OCI-LY7 (cell line): Measurements from ENCODE around the gene TMEM185B. TPM values are rescaled to one million over a fixed set of nuclear protein-coding genes. Genes with fewer than 3 reads are reported as not detected.

Experiments
- BruUV-seq: library from RNA; stranded (reverse); fragments of 400-500 nt; replicated peaks from 2 replicates; lab custom pipeline; 2021; lab: Mats Ljungman, UMichigan
- CTCF ChIA-PET: fragments of 300-600 bp; sonication (Branson Sonifier 250); formaldehyde crosslinking; loops from one replicate; lab custom pipeline; 2022; ENCODE audit warnings: antibody characterized with exemption; ENCODE audit not compliant: unreplicated experiment; lab: Charles Lee
- POLR2A ChIA-PET: fragments of 300-600 bp; sonication (Branson Sonifier 250); formaldehyde crosslinking; loops from one replicate; lab custom pipeline; 2022; ENCODE audit warnings: antibody characterized with exemption; lab: Charles Lee
- DNase-seq: peaks from one replicate; pipeline ENCODE4 v3.0.0-alpha.2; 2015; ENCODE audit warnings: low spot score
- H2AFZ ChIP-seq: fragments of 200-600 bp; sonication (generic), shearing (Covaris generic); 2 replicates; pipeline ENCODE4 v1.6.1; 2014; ENCODE audit warnings: mild to moderate bottlenecking, antibody characterized with exemption, low read length, moderate library complexity
- H3K27ac ChIP-seq: fragments of 200-600 bp; sonication (generic); 2 replicates; pipeline ENCODE4 v1.5.1; 2014; ENCODE audit warnings: mixed run types, low read depth, mild to moderate bottlenecking, moderate library complexity, low read length, inconsistent platforms; ENCODE audit not compliant: poor library complexity, severe bottlenecking
- H3K36me3 ChIP-seq: fragments of 200-600 bp; sonication (generic); 2 replicates; pipeline ENCODE4 v1.6.1; 2014; ENCODE audit warnings: mild to moderate bottlenecking, antibody characterized with exemption, low read length, moderate library complexity, mixed read lengths; ENCODE audit not compliant: insufficient read depth
- H3K4me1 ChIP-seq: fragments of 200-600 bp; sonication (generic); 2 replicates; pipeline ENCODE4 v1.5.1; 2014; ENCODE audit warnings: mild to moderate bottlenecking, low read length; ENCODE audit not compliant: insufficient read depth, poor library complexity, severe bottlenecking
- H3K4me2 ChIP-seq: fragments of 200-600 bp; sonication (generic); 2 replicates; pipeline ENCODE4 v1.6.1; 2014; ENCODE audit warnings: mild to moderate bottlenecking, low read length
- H3K4me3 ChIP-seq: fragments of 200-600 bp; sonication (generic); 2 replicates; pipeline ENCODE4 v1.5.1; 2014; ENCODE audit warnings: mild to moderate bottlenecking, low read depth, low read length; ENCODE audit not compliant: poor library complexity, severe bottlenecking
- H3K79me2 ChIP-seq: fragments of 200-600 bp; sonication (generic); 2 replicates; pipeline ENCODE4 v1.6.1; 2016; ENCODE audit warnings: low read depth, mild to moderate bottlenecking, low read length, moderate library complexity, mixed read lengths; ENCODE audit not compliant: insufficient read depth
- H3K9me2 ChIP-seq: fragments of 200-600 bp; sonication (generic); 2 replicates; pipeline ENCODE4 v1.6.1; 2016; ENCODE audit warnings: mild to moderate bottlenecking, low read length, mixed read lengths; ENCODE audit not compliant: insufficient read depth
- H3K9me3 ChIP-seq: fragments of 200-600 bp; sonication (generic); 2 replicates; pipeline ENCODE4 v1.6.1; 2014; ENCODE audit warnings: mild to moderate bottlenecking, mixed run types, low read length, mixed read lengths
- H4K20me1 ChIP-seq: fragments of 200-600 bp; sonication (generic); 2 replicates; pipeline ENCODE4 v1.6.1; 2014; ENCODE audit warnings: mild to moderate bottlenecking, antibody characterized with exemption, low read length, moderate library complexity, mixed read lengths; ENCODE audit not compliant: insufficient read depth
- CTCF ChIP-seq: fragments of 200-600 bp; sonication (generic); conservative IDR thresholded peaks from 2 replicates; pipeline ENCODE4 v1.5.1; 2014; ENCODE audit warnings: mild to moderate bottlenecking, antibody characterized with exemption, low read length, moderate library complexity, mixed read lengths
- EZH2phosphoT487 ChIP-seq: fragments of 200-600 bp; sonication (generic); IDR thresholded peaks from 2 replicates; pipeline ENCODE4 v1.6.1; 2018; ENCODE audit warnings: low read depth, borderline replicate concordance, mild to moderate bottlenecking, mixed run types, antibody characterized with exemption, low read length, moderate library complexity, mixed read lengths
- intact Hi-C: fragments of 100-400 bp; cut with micrococcal nuclease; formaldehyde crosslinking; loops from one replicate; pipeline ENCODE4 v1.10.0; 2022; ENCODE audit not compliant: unreplicated experiment
- total RNA-seq, 2 experiments: library from RNA; depleted of rRNA in 1 of 2; stranded (reverse); fragments of >200 nt in 1 of 2; shearing (Covaris generic) in 1 of 2; gene quantifications; 2 replicates each; pipeline ENCODE4 v1.2.3, GENCODE V29; 2014 to 2022

The TMEM185B gene
- total RNA-seq, 2 experiments from 2014 or later = 24.4 to 30.2 TPM

- Histone ChIP-seq H2AFZ (no peak overlapping the region), H3K9me2 (no peaks in the 10 kb centered on the region), H3K4me3 (no peak overlapping the region), H3K9me3 (no peaks in the 10 kb centered on the region), H3K79me2 (no peaks in the 10 kb centered on the region), H3K4me2 (no peak overlapping the region), H4K20me1 (no peaks in the 10 kb centered on the region), H3K36me3 (no peaks in the 10 kb centered on the region), H3K27ac (no peak overlapping the region), H3K4me1 (no peaks in the 10 kb centered on the region)
- no TSS peak for BruUV-seq
- TF ChIP-seq CTCF (no peak), EZH2phosphoT487 (no peak)
- DNase-seq = no peak
- POLR2A ChIA-PET = interaction anchor here (0.6 kb wide), 1 partner anchor 67 kb away, joined by 5 read pairs; no protein-coding TSS in a partner anchor
- CTCF ChIA-PET = no interaction called here
- intact Hi-C loops = no loop called here
Observed at GRCh38 chr2:120244656-120245519, 21.7 kb upstream of the TMEM185B start.

- no peaks in the 10 kb centered on the region for H3K9me3 ChIP-seq
- no TSS peak for BruUV-seq
- no peaks in the 10 kb centered on the region for H3K9me2 ChIP-seq
- no peak overlapping the region for H3K4me3 ChIP-seq
- H3K36me3 ChIP-seq = no peaks in the 10 kb centered on the region
- intact Hi-C loops = no loop called here
- ChIA-PET CTCF (no interaction called here), POLR2A (no interaction called here)
- DNase-seq = no peak
- TF ChIP-seq CTCF (no peak), EZH2phosphoT487 (no peak)
- H3K27ac ChIP-seq = no peak overlapping the region
- no peak overlapping the region for H3K4me2 ChIP-seq
- H2AFZ ChIP-seq = no peak overlapping the region
- no peaks in the 10 kb centered on the region for H3K79me2 ChIP-seq
- no peaks in the 10 kb centered on the region for H4K20me1 ChIP-seq
- no peaks in the 10 kb centered on the region for H3K4me1 ChIP-seq
Observed at GRCh38 chr2:120243875-120244553, 20.8 kb upstream of the TMEM185B start.
